GM12878 (cell line): ENCODE results near the gene C19orf47. TPM values are rescaled to one million over a fixed set of nuclear protein-coding genes. Genes with fewer than 3 reads are reported as not detected.

Experiments
- ATAC-seq: fragments of 200-7000 bp; cut with Tn5 transposase; 3 replicates; pipeline ENCODE4 v1.9.1; 2020; ENCODE audit warnings: mild to moderate bottlenecking, moderate library complexity
- BruUV-seq: library from RNA; stranded (reverse); fragments of 400-500 nt; replicated peaks from 2 replicates; lab custom pipeline; 2021; lab: Mats Ljungman, UMichigan
- CTCF ChIA-PET: fragments of 300-600 bp; sonication (Branson Sonifier 250); formaldehyde crosslinking; extraction: SDS; loops from one replicate; lab custom pipeline; 2021; ENCODE audit warnings: inconsistent platforms; lab: Yijun Ruan, JAX
- POLR2A ChIA-PET: fragments of 350-600 bp; formaldehyde crosslinking; extraction: SDS; loops from one replicate; lab custom pipeline; 2021; ENCODE audit warnings: inconsistent platforms; lab: Charles Lee
- RAD21 ChIA-PET: fragments of 300-600 bp; sonication (Branson Sonifier 250); formaldehyde crosslinking; loops from one replicate; lab custom pipeline; 2023; ENCODE audit warnings: antibody characterized with exemption; ENCODE audit not compliant: unreplicated experiment; lab: Charles Lee
- SMC1A ChIA-PET: fragments of 300-600 bp; sonication (Branson Sonifier 250); formaldehyde crosslinking; loops from one replicate; lab custom pipeline; 2023; ENCODE audit not compliant: unreplicated experiment, uncharacterized antibody; lab: Charles Lee
- DNase-seq: peaks from one replicate; pipeline ENCODE4 v3.0.0-alpha.2; 2011; ENCODE audit warnings: low read depth, low spot score
- FAIRE-seq: peaks from 3 replicates; lab custom pipeline; 2011; peaks lifted over from hg19 to GRCh38; lab: Jason Lieb, UNC
- H2AFZ ChIP-seq: 2 replicates; pipeline ENCODE4 v1.6.0; 2011; ENCODE audit warnings: low read depth, low read length, control low read depth; ENCODE audit not compliant: control insufficient read depth
- H3K27ac ChIP-seq: 2 replicates; pipeline ENCODE4 v1.5.1; 2011; ENCODE audit warnings: control low read depth; ENCODE audit not compliant: control insufficient read depth, insufficient read depth
- H3K27me3 ChIP-seq, 2 experiments: replicated peaks in 1 of 2; 2 replicates each; pipeline versions ENCODE4 v1.6.0 to v1.6.1; 2011; ENCODE audit warnings: low read length in 1 of 2; ENCODE audit not compliant: control insufficient read depth in 2 of 2, insufficient read depth in 2 of 2
- H3K36me3 ChIP-seq, 2 experiments: 2 replicates each; pipeline ENCODE4 v1.5.1; 2011; ENCODE audit warnings: low read length in 1 of 2; ENCODE audit not compliant: control insufficient read depth in 2 of 2, insufficient read depth in 2 of 2
- H3K4me1 ChIP-seq: 2 replicates; pipeline ENCODE4 v1.6.1; 2011; ENCODE audit warnings: mild to moderate bottlenecking, low read length, moderate library complexity, mixed read lengths; ENCODE audit not compliant: control insufficient read depth, insufficient read depth
- H3K4me2 ChIP-seq: 2 replicates; pipeline ENCODE4 v1.6.0; 2011; ENCODE audit warnings: control low read depth; ENCODE audit not compliant: control insufficient read depth, insufficient read depth
- H3K4me3 ChIP-seq: fragments of 200-600 bp; sonication (generic); 2 replicates; pipeline ENCODE4 v1.5.1; 2016
- H3K79me2 ChIP-seq: 2 replicates; pipeline ENCODE4 v1.6.0; 2011; ENCODE audit warnings: low read length; ENCODE audit not compliant: control insufficient read depth, insufficient read depth
- H3K9ac ChIP-seq: 2 replicates; pipeline ENCODE4 v1.8.0; 2011; ENCODE audit warnings: low read length, control low read depth, mixed read lengths; ENCODE audit not compliant: control insufficient read depth, insufficient read depth
- H3K9me3 ChIP-seq: replicated peaks from 3 replicates; pipeline ENCODE4 v1.5.1; 2011; ENCODE audit warnings: mild to moderate bottlenecking, low read length; ENCODE audit not compliant: control insufficient read depth, insufficient read depth
- H4K20me1 ChIP-seq: 2 replicates; pipeline ENCODE4 v1.6.0; 2011; ENCODE audit not compliant: control insufficient read depth, insufficient read depth
- BHLHE40 ChIP-seq, 2 experiments: fragments of 450-650 bp in 1 of 2; IDR thresholded peaks; 2 replicates each; pipeline ENCODE4 v1.6.1; 2011 to 2017; ENCODE audit warnings: low read depth in 2 of 2, borderline replicate concordance in 1 of 2, improper control_type of control experiment in 1 of 2, low read length in 1 of 2, mild to moderate bottlenecking in 1 of 2
- CHD1 ChIP-seq: IDR thresholded peaks from 2 replicates; pipeline ENCODE4 v1.6.1; 2012; ENCODE audit warnings: low read depth, low read length, improper control_type of control experiment
- DPF2 ChIP-seq: fragments of 450-650 bp; IDR thresholded peaks from 2 replicates; pipeline ENCODE4 v1.6.1; 2017; ENCODE audit warnings: mild to moderate bottlenecking
- PKNOX1 ChIP-seq: fragments of 450-650 bp; IDR thresholded peaks from 2 replicates; pipeline ENCODE4 v1.6.1; 2016; ENCODE audit warnings: mild to moderate bottlenecking
- POLR2AphosphoS2 ChIP-seq: IDR thresholded peaks from 2 replicates; pipeline ENCODE4 v1.6.1; 2011; ENCODE audit warnings: low read depth, mild to moderate bottlenecking, low read length, improper control_type of control experiment, moderate library complexity
- SREBF1 ChIP-seq: IDR thresholded peaks from 2 replicates; pipeline ENCODE4 v1.6.1; 2012; ENCODE audit warnings: mild to moderate bottlenecking, low read length
- TAF1 ChIP-seq: IDR thresholded peaks from 2 replicates; pipeline ENCODE4 v1.6.1; 2011; ENCODE audit warnings: mild to moderate bottlenecking, low read depth, low read length, borderline replicate concordance
- WGBS: methylation state at CpG from one replicate; pipeline ENCODE4 v1.1.6; 2016; ENCODE audit warnings: low lambda C conversion rate; ENCODE audit not compliant: insufficient replicate concordance, insufficient coverage; ENCODE audit errors: missing lambda C conversion rate; 5-methylcytosine and 5-hydroxymethylcytosine counted together
- in situ Hi-C: fragments of 300-500 bp; cut with MboI; formaldehyde crosslinking; loops from 9 replicates; pipeline ENCODE4 v1.14.3; 2018; ENCODE audit warnings: mixed read lengths
- intact Hi-C: fragments of 100-400 bp; cut with micrococcal nuclease; formaldehyde crosslinking; loops from one replicate; pipeline ENCODE4 v1.14.2; 2022; ENCODE audit not compliant: unreplicated experiment
- polyA plus RNA-seq, 11 experiments: library from polyadenylated mRNA; depleted of rRNA in 4 of 11; unstranded in 6 of 11; stranded (reverse) in 5 of 11; fragments of >200 nt; fragmentation: Nextera tagmentation in 4 of 11; fragmentation: Illumina TruSeq in 1 of 11; extraction: Ambion mirVana in 4 of 11; extraction: Trizol in 1 of 11; gene quantifications; 1 replicate in 1 of 11; 2 replicates in 10 of 11; pipeline versions ENCODE4 v1.2.1 to v1.2.3, GENCODE V29; 2011 to 2016; ENCODE audit warnings: inconsistent platforms in 2 of 11, missing spikeins in 2 of 11, low read depth in 1 of 11
- total RNA-seq, 4 experiments: library from RNA; depleted of rRNA in 3 of 4; stranded (reverse); fragments of >200 nt in 3 of 4; fragmentation: Illumina TruSeq in 1 of 4; extraction: Trizol in 1 of 4; gene quantifications; 2 replicates each; pipeline versions ENCODE4 v1.2.1 to v1.2.3, GENCODE V29; 2013 to 2021
- TF ChIP-seq, protein P1 (sequence below): fragments of 150-350 bp; IDR thresholded peaks from 2 replicates; pipeline ENCODE4 v1.6.1; 2016; ENCODE audit warnings: low read depth, low read length

C19orf47 gene
- total and polyA plus RNA-seq, 10 of the 15 experiments (the other 5 are each of a cell fraction or from before 2014, with no cell fraction given): 0.11 to 29.1 (median 20.2) TPM

GRCh38 chr19:40388481-40388880, 40.3 kb upstream of the C19orf47 start:
- H3K9ac ChIP-seq: no peak overlapping the region
- H3K27me3 ChIP-seq: no peaks in the 10 kb centered on the region
- no peaks in the 10 kb centered on the region for H3K79me2 ChIP-seq
- ChIA-PET CTCF (interaction anchor here (0.6 kb wide), 1 partner anchor 210 kb away, joined by 4 read pairs; no protein-coding TSS in a partner anchor), POLR2A (no interaction called here), SMC1A (no interaction called here), RAD21 (no interaction called here)
- no peaks in the 10 kb centered on the region for H3K4me1 ChIP-seq
- no peaks in the 10 kb centered on the region for H3K9me3 ChIP-seq
- no peak overlapping the region for H3K4me3 ChIP-seq
- WGBS: 43% methylated on average over 3 of the region's 3 CpGs
- H4K20me1 ChIP-seq: no peaks in the 10 kb centered on the region
- no peak for TF ChIP-seq POLR2AphosphoS2
- TF ChIP-seq PKNOX1: no peak
- TF ChIP-seq DPF2: no peak
- TF ChIP-seq, protein P1, sequence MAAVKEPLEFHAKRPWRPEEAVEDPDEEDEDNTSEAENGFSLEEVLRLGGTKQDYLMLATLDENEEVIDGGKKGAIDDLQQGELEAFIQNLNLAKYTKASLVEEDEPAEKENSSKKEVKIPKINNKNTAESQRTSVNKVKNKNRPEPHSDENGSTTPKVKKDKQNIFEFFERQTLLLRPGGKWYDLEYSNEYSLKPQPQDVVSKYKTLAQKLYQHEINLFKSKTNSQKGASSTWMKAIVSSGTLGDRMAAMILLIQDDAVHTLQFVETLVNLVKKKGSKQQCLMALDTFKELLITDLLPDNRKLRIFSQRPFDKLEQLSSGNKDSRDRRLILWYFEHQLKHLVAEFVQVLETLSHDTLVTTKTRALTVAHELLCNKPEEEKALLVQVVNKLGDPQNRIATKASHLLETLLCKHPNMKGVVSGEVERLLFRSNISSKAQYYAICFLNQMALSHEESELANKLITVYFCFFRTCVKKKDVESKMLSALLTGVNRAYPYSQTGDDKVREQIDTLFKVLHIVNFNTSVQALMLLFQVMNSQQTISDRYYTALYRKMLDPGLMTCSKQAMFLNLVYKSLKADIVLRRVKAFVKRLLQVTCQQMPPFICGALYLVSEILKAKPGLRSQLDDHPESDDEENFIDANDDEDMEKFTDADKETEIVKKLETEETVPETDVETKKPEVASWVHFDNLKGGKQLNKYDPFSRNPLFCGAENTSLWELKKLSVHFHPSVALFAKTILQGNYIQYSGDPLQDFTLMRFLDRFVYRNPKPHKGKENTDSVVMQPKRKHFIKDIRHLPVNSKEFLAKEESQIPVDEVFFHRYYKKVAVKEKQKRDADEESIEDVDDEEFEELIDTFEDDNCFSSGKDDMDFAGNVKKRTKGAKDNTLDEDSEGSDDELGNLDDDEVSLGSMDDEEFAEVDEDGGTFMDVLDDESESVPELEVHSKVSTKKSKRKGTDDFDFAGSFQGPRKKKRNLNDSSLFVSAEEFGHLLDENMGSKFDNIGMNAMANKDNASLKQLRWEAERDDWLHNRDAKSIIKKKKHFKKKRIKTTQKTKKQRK: no peak
- no peak for TF ChIP-seq TAF1
- no peak for TF ChIP-seq SREBF1
- TF ChIP-seq BHLHE40 (IDR thresholded peaks at IDR 0.05; ENCODE audit: borderline replicate concordance in 1 of 2, low read depth in 2 of 2, low read length in 1 of 2): no peak
- TF ChIP-seq CHD1: no peak
- in situ Hi-C loops (no loop called here), intact Hi-C loops (no loop called here)
- DNase-seq: no peak
- ATAC-seq: no peak
- H3K4me2 ChIP-seq: no peak overlapping the region
- FAIRE-seq: no peak
- no TSS peak for BruUV-seq
- no peak overlapping the region for H3K27ac ChIP-seq
- no peaks in the 10 kb centered on the region for H3K36me3 ChIP-seq
- no peak overlapping the region for H2AFZ ChIP-seq
